Sigmoid colon (tissue), 7 donors: ENCODE data around the gene ATG12. TPM values are rescaled to one million over a fixed set of nuclear protein-coding genes. Genes with fewer than 3 reads are reported as not detected.

Experiments used
- DNase-seq: peaks from one replicate; pipeline ENCODE4 v3.0.0-alpha.2; 2019
- H3K27ac ChIP-seq, 4 donors: fragments of 200-600 bp; sonication (generic); one replicate each; pipeline ENCODE4 v1.5.1; 2016 to 2019; ENCODE audit warnings: mild to moderate bottlenecking in 1 of 4
- H3K27me3 ChIP-seq, 3 donors: fragments of 200-600 bp; sonication (generic); one replicate each; pipeline ENCODE4 v1.5.1; 2019; ENCODE audit warnings: mild to moderate bottlenecking in 1 of 3
- H3K36me3 ChIP-seq, 4 donors: fragments of 200-600 bp; sonication (generic); one replicate each; pipeline ENCODE4 v1.5.1; 2016 to 2019
- H3K4me1 ChIP-seq, 4 donors: fragments of 200-600 bp; sonication (generic); one replicate each; pipeline ENCODE4 v1.5.1; 2017 to 2019
- H3K4me3 ChIP-seq, 4 donors: fragments of 200-600 bp; sonication (generic); one replicate each; pipeline ENCODE4 v1.5.1; 2017 to 2019; ENCODE audit warnings: mild to moderate bottlenecking in 2 of 4, moderate library complexity in 1 of 4
- H3K9me3 ChIP-seq, 4 donors: fragments of 200-600 bp in 3 of 4; sonication (generic) in 3 of 4; one replicate each; pipeline versions ENCODE4 v1.5.1 to v1.6.1; 2013 to 2019
- CTCF ChIP-seq, 4 experiments: fragments of 450-650 bp in 3 of 4; fragments of 200-600 bp in 1 of 4; IDR thresholded peaks; one replicate each; pipeline ENCODE4 v1.5.1; 2016 to 2019; ENCODE audit warnings: antibody characterized with exemption in 4 of 4, mild to moderate bottlenecking in 3 of 4, moderate library complexity in 2 of 4
- EP300 ChIP-seq, 4 donors: sonication (generic); formaldehyde crosslinking; IDR thresholded peaks; one replicate each; pipeline ENCODE4 v1.6.1; 2017; ENCODE audit warnings: antibody characterized with exemption in 4 of 4
- POLR2A ChIP-seq, 2 donors: fragments of 450-650 bp; IDR thresholded peaks; one replicate each; pipeline ENCODE4 v1.6.1; 2016; ENCODE audit warnings: antibody characterized with exemption in 2 of 2, mild to moderate bottlenecking in 2 of 2, moderate library complexity in 2 of 2
- POLR2AphosphoS5 ChIP-seq, 4 donors: sonication (generic); formaldehyde crosslinking; IDR thresholded peaks; one replicate each; pipeline ENCODE4 v1.6.1; 2017; ENCODE audit warnings: antibody characterized with exemption in 4 of 4
- WGBS, 2 donors: extraction: QIAGEN DNeasy Blood & Tissue Kit; methylation state at CpG; one replicate each; pipeline ENCODE4 v1.1.7; 2013; 5-methylcytosine and 5-hydroxymethylcytosine counted together
- intact Hi-C: fragments of 100-400 bp; cut with DNase I; formaldehyde crosslinking; loops from one replicate; pipeline ENCODE4 v1.15.1; 2023
- polyA plus RNA-seq, 3 donors: library from polyadenylated mRNA; stranded (reverse); fragments of 200-250 nt; gene quantifications; one replicate each; pipeline ENCODE4 v1.2.3, GENCODE V29; 2013
- total RNA-seq, 4 donors: library from RNA; depleted of rRNA; stranded (reverse); fragments of >200 nt; gene quantifications; one replicate each; pipeline ENCODE4 v1.1.0, GENCODE V29; 2016
- donor health status: healthy with polysubstance abuse.
- donor health status: Bipolar disorder and iron deficiency.
- donor health status: healthy.

ATG12 gene
- total and polyA plus RNA-seq, 7 donors: 29.5 to 82.5 (median 46.0) TPM

GRCh38 chr5:115815006-115815692, 26.2 kb downstream of the ATG12 start:
- H3K27ac ChIP-seq: no peak overlapping the region
- no peak for TF ChIP-seq EP300 (IDR thresholded peaks at IDR 0.05)
- TF ChIP-seq POLR2AphosphoS5 (IDR thresholded peaks at IDR 0.05): no peak
- no peak for TF ChIP-seq POLR2A (IDR thresholded peaks at IDR 0.05)
- no peak for TF ChIP-seq CTCF (IDR thresholded peaks at IDR 0.05)
- peak overlapping the region; percentile 22 to 63 (median 50) for H3K4me3 ChIP-seq
- H3K9me3 ChIP-seq: no peaks in the 10 kb centered on the region
- intact Hi-C loops: no loop called here
- WGBS, 2 donors: 27 to 34% methylated on average over 21 of the region's 21 CpGs
- peaks cover 2 to 34% (median 6%) of the 10 kb centered on the region in 3 donors for H3K27me3 ChIP-seq
- no peak for DNase-seq
- no peaks in the 10 kb centered on the region for H3K36me3 ChIP-seq
- peaks cover 0 to 22% (median 14%) of the 10 kb centered on the region in 4 donors for H3K4me1 ChIP-seq

GRCh38 chr5:115813719-115814118, 27.6 kb downstream of the ATG12 start:
- TF ChIP-seq CTCF (IDR thresholded peaks at IDR 0.05): no peak
- no peak for TF ChIP-seq POLR2A (IDR thresholded peaks at IDR 0.05)
- no peak for TF ChIP-seq EP300 (IDR thresholded peaks at IDR 0.05)
- TF ChIP-seq POLR2AphosphoS5 (IDR thresholded peaks at IDR 0.05): no peak
- Histone ChIP-seq H3K36me3 (no peaks in the 10 kb centered on the region), H3K27me3 (peaks cover 2 to 34% (median 6%) of the 10 kb centered on the region in 3 donors), H3K4me1 (peaks cover 0 to 22% (median 14%) of the 10 kb centered on the region in 4 donors), H3K27ac (no peak overlapping the region), H3K9me3 (no peaks in the 10 kb centered on the region), H3K4me3 (no peak overlapping the region)
- 71 to 73% methylated on average over 5 of the region's 5 CpGs for WGBS, 2 donors
- intact Hi-C loops: no loop called here
- DNase-seq: no peak

GRCh38 chr5:115812372-115812771, 29.0 kb downstream of the ATG12 start:
- H3K27ac ChIP-seq: no peak overlapping the region
- no peak for DNase-seq
- peaks cover 0 to 22% (median 14%) of the 10 kb centered on the region in 4 donors for H3K4me1 ChIP-seq
- WGBS, 2 donors: 13 to 53% methylated on average over 1 of the region's 1 CpG
- no peaks in the 10 kb centered on the region for H3K36me3 ChIP-seq
- H3K27me3 ChIP-seq: peaks cover 2 to 34% (median 6%) of the 10 kb centered on the region in 3 donors
- TF ChIP-seq POLR2A (IDR thresholded peaks at IDR 0.05): no peak
- no peak for TF ChIP-seq EP300 (IDR thresholded peaks at IDR 0.05)
- TF ChIP-seq CTCF (IDR thresholded peaks at IDR 0.05): no peak
- intact Hi-C loops: no loop called here
- no peak overlapping the region for H3K4me3 ChIP-seq
- H3K9me3 ChIP-seq: no peaks in the 10 kb centered on the region

- peaks cover 0 to 14% (median 9%) of the 10 kb centered on the region in 4 donors for H3K4me1 ChIP-seq
- peaks cover 2 to 28% (median 6%) of the 10 kb centered on the region in 3 donors for H3K27me3 ChIP-seq
- H3K36me3 ChIP-seq: no peaks in the 10 kb centered on the region
- intact Hi-C loops: no loop called here
- TF ChIP-seq EP300 (IDR thresholded peaks at IDR 0.05) (no peak), CTCF (IDR thresholded peaks at IDR 0.05) (no peak), POLR2A (IDR thresholded peaks at IDR 0.05) (no peak), POLR2AphosphoS5 (IDR thresholded peaks at IDR 0.05) (no peak)
- no peak overlapping the region for H3K27ac ChIP-seq
- H3K9me3 ChIP-seq: no peaks in the 10 kb centered on the region
- no peak for DNase-seq
- H3K4me3 ChIP-seq: no peak overlapping the region
These were observed 30.0 kb downstream of the ATG12 start for GRCh38 chr5:115811406-115811805.

GRCh38 chr5:115810761-115811160, 30.6 kb downstream of the ATG12 start:
- intact Hi-C loops: no loop called here
- TF ChIP-seq EP300 (IDR thresholded peaks at IDR 0.05) (no peak), CTCF (IDR thresholded peaks at IDR 0.05) (no peak), POLR2AphosphoS5 (IDR thresholded peaks at IDR 0.05) (no peak)
- H3K4me1 ChIP-seq: peaks cover 0 to 7% (median 3%) of the 10 kb centered on the region in 4 donors
- no peak overlapping the region for H3K27ac ChIP-seq
- H3K36me3 ChIP-seq: no peaks in the 10 kb centered on the region
- no peak overlapping the region for H3K4me3 ChIP-seq
- no peaks in the 10 kb centered on the region for H3K9me3 ChIP-seq
- DNase-seq: no peak
- peaks cover under 1 to 21% (median 3%) of the 10 kb centered on the region in 3 donors for H3K27me3 ChIP-seq
